KG1 (cell line): Measurements from ENCODE around the gene PSMB7.

ENCODE experiments used
- DNase-seq: peaks from one replicate; lab custom pipeline; 2025; lab: John Stamatoyannopoulos, UW

The PSMB7 gene

GRCh38 chr9:124325816-124326215, 89.4 kb downstream of the PSMB7 start:
- DNase-seq: no peak

GRCh38 chr9:124323904-124324303, 91.3 kb downstream of the PSMB7 start:
- no peak for DNase-seq

- DNase-seq: no peak
These were observed 92.4 kb downstream of the PSMB7 start for GRCh38 chr9:124322618-124323432.

- no peak for DNase-seq
These were observed 93.3 kb downstream of the PSMB7 start for GRCh38 chr9:124321935-124322334.

- no peak for DNase-seq
These were observed 93.8 kb downstream of the PSMB7 start for GRCh38 chr9:124321416-124321815.

GRCh38 chr9:124320062-124320973, 94.9 kb downstream of the PSMB7 start:
- DNase-seq: no peak

GRCh38 chr9:124315882-124316281, 99.4 kb downstream of the PSMB7 start:
- DNase-seq: no peak

- DNase-seq: no peak
These were observed 101.3 kb downstream of the PSMB7 start for GRCh38 chr9:124313940-124314339.

- no peak for DNase-seq
These were observed 102.7 kb downstream of the PSMB7 start for GRCh38 chr9:124312290-124313265.

GRCh38 chr9:124311283-124311682, 104.0 kb downstream of the PSMB7 start:
- no peak for DNase-seq

GRCh38 chr9:124309667-124310084, 105.6 kb downstream of the PSMB7 start:
- DNase-seq: no peak

GRCh38 chr9:124308606-124309491, 106.4 kb downstream of the PSMB7 start:
- no peak for DNase-seq

- no peak for DNase-seq
These were observed 107.7 kb downstream of the PSMB7 start for GRCh38 chr9:124307379-124308030.

GRCh38 chr9:124306098-124306735, 109.0 kb downstream of the PSMB7 start:
- no peak for DNase-seq

GRCh38 chr9:124304285-124304684, 111.0 kb downstream of the PSMB7 start:
- no peak for DNase-seq

GRCh38 chr9:124303762-124304161, 111.5 kb downstream of the PSMB7 start:
- DNase-seq: no peak
